Measurements from ENCODE around the gene PCED1A.
"Not testable (repeated sequence)": the region's sequence is repeated elsewhere in the genome, so short reads cannot be mapped to it uniquely, and the experiment has no call there.

Gene PCED1A

DNA sequence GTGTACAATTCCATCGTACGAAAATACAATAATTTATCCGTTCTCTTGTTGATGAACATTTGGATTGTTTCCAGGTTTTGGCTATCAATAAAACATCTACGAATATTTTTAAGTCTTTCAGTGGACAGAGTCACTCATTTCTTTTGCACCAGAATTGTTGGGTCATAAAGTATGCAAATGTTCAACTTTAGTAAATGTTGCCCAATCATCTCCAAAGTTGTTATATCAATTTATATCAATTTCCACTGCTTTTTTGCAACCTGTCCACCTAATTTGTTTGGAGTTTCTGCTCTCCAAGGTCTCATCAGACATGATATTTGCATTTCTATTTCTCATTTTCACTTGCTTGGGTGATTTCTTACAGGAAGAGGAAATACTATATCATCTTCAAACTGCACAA, 13.8 kb downstream of the PCED1A start:
- no peak for DNase-seq (ENCODE audit: low read depth)

DNA sequence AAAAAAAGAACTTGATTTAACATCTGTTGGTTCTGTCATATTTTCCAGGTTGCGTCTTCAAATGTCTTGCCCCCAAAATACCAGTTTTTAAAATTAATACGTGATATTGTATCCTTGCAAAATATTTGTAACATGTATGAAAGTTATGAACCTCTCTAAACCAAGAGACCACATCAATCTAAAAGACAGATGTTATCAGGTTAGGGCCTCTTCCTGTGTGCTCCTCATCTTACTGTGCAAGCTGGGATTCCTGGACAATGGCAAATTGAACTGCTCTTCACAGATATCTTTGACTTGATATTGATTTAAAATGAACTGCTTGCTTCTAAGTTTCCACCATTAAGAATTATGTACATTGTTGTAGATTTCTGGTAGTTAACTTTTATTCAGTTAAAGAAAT, 14.7 kb downstream of the PCED1A start:
- no peak for DNase-seq (ENCODE audit: low read depth)

DNA sequence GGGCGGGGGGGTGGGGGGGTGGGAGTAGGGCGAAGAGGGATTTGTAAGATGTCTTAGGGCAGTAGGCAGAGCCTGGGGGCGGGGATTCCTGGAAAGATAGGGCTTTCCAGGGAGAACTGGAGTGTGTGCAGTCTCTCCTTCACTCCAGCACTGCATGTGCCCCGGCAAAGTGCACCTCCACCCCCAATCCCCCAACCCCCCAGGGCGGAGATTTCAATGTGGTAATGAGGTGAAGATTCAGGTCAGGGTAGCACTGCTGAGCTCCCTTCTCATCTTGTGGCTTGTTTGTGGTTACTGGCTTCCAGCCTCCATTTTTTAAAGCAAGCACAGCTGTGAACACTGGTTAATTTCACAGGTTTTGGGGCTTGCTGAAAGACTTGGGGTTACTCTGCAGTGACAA, 18.4 kb downstream of the PCED1A start:
- no peak for DNase-seq (ENCODE audit: low read depth)

DNA sequence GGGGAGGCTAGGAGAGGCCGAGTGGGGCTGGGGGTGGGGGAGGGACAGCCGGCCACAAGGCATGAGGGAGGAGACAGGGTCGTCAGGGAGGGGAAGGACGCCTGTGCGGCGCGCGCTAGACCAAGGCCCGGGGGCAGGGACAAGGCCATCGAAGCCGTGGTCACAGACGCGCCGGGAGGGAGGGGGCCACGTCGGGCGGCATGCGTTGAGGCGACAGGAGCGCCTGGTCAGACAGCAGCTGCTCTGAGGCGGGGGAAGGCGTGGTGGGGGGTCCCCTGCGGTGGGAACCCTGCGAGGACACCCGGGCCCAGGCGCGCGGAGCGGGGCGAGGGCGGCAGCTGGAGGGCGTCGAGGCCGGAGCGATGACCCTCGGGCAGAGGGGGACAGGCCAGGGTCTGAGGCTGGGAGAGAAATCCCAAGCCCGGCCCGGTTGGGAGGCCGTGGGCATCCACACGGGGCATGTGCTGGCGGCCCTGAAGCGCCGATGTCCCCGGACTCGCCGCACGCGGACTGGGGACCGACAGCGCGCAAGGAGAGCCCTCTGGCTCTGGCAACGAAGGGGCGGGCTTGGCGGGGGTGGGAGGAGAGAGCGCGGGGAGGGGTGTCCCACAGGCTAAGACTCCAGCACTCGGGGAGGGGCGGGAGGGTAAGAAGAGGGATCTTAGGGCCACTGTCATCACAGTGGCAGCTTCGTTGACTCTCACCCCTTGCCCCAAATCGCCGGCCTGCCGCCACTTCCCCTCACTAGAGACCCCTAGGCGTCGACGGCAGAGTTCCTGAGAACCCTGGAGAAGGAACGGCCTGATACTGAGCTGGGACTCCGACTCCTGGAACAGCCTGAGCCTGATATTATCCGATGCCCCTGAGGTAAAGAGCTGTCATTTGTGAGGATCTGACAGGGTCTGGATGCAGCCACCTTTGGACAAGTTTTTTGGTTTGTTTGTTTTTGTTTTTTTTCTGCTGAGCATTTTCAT, 19.3 kb downstream of the PCED1A start:
- DNase-seq (ENCODE audit: low read depth), result no peak

DNA sequence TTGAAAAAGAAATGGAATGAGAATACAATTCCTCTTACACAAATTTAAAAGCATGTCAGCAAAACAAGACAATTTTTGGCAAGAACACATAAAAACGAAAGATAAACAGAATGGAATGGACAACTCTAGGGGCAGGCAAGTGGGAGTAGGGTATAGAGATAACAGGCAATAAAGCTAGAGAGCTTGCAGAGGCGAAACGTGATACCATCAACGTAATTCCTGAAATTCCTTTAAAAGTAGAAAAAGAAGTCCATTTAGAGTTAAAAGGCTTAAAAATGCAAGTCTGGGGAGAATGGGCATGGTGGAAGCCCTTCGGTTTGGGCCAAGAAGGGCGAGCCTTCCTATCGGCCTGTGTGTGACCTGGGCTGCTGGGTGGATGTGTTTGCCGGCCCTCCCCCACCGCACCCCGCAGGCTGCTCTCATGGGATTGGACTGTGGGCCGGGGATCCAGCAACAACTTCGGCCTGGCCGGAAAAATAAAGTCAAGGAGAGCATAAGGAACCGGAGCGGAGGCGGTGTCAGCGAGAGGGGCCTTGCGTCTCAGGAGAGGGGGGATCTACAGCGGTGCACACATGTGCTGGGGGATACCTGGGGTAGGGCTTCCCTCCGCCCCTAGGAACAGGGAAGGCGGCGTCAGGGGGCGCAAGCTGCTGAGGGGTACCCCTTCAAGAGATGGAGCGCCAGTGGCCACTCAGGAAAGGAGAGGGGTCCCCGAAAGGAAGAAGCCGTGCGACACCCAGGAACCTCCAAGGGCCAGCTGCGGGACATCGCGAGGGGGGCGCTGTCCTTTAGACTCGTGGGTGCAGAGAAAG, 20.2 kb downstream of the PCED1A start:
- no peak for DNase-seq (ENCODE audit: low read depth)

DNA sequence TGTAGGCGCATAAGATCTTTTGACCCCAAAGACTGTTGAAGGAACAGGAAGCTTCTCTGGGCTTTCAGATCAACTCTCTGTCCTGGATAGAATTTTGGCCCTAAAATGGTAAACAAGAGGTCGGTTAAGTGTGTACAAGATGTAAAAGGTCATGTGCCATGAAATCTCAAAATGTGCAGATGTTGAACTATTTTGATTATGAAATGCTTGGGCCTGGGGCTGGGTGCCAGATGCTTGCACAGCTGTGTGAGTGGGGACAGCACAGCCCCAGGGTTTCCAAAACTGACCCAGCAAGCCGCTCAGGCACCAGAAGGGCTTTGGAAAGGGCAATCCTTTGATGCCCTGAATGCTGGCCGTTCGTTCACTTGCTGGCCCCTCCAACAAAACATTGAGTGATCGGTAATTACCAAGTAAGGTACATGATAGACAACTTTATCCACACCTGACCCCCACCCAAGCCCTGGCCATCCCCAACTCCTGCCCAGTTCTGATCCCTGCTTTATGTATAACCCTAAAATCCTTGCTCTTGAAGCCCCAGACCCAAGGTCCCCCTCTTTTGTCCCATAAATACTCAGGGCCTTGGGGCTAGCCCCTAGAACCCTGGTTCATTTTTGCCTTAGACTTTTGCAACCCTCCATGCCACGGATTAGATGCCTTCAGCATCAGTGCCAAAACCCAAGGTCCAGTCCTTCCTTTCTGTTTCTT, 22.4 kb downstream of the PCED1A start:
- no peak for DNase-seq (ENCODE audit: low read depth)

DNA sequence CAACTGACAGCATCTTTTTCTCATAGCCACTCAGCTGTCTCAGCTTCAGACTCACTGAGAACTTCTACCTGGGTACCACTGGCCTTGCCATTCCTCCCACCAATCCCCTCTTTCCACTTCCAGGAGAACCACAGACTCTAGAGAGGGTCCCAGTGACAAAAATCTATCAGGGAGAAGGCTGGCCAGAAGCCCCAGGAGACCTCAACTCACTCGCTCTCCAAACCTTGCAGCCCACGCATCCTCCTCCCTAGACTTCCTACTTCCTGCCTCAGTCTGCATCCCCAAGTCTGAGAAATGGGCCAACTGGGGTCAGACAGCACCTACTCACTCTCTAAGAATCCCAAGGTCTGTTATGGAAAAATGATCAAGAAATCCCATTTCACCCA, 23.1 kb downstream of the PCED1A start:
- no peak for DNase-seq (ENCODE audit: low read depth)

DNA sequence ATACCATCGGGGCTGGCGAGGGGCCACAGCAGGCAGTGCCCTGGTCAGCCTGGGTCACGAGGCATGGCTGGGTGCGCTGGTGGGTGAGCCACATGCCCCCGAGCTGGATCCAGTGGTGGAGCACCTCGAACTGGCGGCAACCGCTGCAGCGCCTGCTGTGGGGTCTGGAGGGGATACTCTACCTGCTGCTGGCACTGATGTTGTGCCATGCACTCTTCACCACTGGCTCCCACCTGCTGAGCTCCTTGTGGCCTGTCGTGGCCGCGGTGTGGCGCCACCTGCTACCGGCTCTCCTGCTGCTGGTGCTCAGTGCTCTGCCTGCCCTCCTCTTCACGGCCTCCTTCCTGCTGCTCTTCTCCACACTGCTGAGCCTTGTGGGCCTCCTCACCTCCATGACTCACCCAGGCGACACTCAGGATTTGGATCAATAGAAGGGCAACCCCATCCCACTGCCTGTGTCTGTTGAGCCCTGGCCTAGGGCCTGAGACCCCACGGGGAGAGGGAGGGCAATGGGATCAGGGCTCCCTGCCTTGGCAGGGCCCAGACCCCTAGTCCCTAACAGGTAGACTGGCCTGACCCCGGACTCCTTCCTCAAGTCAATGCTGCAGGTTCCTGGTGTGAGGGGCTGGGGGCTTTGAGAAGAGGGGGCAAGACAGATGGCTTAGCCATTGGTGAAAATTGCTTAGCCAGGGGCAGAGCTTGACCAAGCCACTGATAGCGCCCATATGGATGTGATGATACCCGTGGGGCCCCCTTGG, 23.7 kb downstream of the PCED1A start:
- DNase-seq (ENCODE audit: low read depth), result no peak

DNA sequence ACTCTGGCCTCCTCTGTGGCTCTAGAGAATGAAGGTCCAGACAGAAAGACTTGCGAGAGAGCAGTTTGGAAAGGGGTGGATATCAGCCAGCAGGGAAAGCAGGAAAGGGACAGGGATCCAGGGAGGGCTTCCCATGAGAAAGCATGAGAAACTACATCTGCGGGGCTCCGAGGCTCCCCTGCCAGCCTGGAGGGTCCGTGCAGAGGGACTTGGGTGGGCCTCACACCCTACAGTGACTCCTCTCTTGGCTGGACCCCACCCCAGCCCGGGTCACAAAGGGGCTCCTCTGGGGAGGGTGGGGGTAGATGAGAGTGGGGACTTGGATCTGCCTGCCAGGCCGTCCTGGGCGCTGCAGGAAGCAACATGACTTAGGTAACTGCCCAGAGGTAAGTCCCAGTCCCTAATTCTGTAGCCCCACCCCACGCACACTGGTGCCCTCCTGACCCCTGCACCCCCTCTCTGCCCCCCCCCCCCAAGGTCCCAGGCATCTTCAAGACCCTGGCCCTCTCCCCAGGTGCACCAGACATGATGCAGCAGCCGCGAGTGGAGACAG, 24.3 kb downstream of the PCED1A start, which contains the start of gene TMEM239:
Gene TMEM239 (plus strand): TSS at position 335 of the 553 bp plus-strand sequence. CDS start 191 bp downstream, at position 526.
- no peak for DNase-seq (ENCODE audit: low read depth)

DNA sequence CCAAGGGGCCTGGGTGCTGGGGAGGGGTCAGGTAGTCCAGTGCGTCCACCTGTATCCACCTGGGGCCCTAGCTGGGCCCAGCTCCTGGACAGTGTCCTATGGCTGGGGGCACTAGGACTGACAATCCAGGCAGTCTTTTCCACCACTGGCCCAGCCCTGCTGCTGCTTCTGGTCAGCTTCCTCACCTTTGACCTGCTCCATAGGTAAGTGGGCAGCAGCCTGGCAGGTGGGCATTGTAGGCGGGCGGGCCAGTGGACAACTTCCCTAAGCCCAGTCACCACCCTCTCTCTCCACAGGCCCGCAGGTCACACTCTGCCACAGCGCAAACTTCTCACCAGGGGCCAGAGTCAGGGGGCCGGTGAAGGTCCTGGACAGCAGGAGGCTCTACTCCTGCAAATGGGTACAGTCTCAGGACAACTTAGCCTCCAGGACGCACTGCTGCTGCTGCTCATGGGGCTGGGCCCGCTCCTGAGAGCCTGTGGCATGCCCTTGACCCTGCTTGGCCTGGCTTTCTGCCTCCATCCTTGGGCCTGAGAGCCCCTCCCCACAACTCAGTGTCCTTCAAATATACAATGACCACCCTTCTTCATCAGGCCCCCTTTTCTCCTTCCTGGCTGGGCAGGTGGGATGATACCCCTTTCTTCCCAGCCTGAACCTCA, 25.1 kb downstream of the PCED1A start:
- DNase-seq (ENCODE audit: low read depth), result no peak

DNA sequence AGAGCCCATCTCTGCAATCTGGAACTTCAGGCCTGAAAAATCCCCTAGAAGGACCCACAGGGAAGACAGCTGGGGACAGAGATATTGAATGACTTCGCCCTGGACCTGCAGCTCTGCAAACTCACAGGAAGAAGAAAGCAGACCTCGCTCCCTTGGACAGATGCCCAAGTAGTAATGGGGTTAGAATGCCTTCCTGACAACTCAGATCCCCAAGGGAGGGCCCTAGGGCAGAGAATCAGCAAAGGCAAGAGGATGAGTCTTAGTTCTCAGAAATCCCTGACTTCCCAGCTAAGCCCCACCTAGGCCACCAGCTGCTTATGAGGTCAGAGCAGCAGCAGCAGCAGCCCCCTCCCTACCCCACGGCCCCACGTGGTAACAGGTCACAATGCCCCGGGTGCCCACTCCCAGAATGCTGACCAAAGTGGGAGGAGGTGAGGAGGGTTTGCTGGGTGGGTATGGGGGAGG, 25.8 kb downstream of the PCED1A start, which contains the start of gene C20orf141:
Gene C20orf141 (plus strand): TSS at position 401 of the 465 bp plus-strand sequence. CDS start 198 bp downstream, outside the sequence.
- DNase-seq (ENCODE audit: low read depth), result no peak

DNA sequence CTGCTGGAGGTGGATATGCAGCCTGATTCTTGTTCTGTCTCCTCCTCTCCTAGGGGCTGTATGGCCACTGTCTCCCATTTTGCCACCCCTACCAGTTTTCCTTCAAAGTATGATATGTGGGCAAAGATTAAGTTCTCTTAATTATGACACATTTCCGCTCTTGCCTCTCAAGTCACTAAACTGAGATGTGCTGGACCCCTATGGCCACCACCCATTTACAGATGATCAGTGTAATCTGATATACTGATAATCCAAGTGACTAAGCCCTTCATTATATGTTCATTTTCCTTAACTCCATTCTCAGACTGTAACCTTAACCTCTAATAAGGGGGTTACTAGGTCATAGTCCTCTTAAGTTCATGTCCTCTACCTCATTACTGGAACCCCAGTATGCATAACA, 26.4 kb downstream of the PCED1A start:
- DNase-seq (ENCODE audit: low read depth), result no peak

DNA sequence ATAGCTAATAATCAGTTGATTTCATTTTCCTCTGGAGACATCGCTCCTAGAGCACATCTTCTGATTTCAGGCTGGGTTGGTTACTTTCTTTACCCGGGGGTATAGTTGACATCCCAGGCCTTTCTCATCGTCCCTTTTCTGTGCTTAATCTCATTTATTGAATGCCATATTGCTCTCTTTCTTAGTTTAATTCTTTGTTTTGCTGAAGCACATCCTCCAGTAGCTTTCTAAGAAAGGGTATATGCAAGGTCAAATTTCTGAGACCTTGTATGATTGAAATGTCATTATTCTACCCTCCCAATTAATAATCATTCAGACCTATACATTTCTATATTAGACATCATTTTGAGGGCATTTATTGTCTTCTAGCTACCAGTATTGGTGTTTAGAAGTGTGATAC, 28.3 kb downstream of the PCED1A start:
- DNase-seq (ENCODE audit: low read depth), result no peak

DNA sequence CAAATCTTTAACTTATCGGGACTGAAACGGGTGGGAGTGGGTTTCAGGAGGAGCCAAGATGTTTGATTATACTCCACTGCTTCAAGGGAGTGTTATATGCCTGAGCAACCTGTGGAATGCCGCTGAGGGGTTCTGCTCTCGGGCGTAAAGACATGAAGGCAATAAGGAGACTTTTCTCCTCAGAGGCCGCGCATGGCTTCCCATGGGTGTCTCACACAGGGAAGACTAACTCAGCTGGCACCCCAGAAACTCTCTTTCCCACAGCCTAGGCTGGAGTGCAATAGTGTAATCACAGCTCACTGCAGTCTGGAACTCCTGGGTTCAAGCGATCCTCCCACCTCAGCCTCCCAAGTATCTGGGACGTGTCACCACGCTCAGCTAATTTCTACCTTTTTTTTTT, 30.8 kb downstream of the PCED1A start:
- DNase-seq (ENCODE audit: low read depth), result no peak

DNA sequence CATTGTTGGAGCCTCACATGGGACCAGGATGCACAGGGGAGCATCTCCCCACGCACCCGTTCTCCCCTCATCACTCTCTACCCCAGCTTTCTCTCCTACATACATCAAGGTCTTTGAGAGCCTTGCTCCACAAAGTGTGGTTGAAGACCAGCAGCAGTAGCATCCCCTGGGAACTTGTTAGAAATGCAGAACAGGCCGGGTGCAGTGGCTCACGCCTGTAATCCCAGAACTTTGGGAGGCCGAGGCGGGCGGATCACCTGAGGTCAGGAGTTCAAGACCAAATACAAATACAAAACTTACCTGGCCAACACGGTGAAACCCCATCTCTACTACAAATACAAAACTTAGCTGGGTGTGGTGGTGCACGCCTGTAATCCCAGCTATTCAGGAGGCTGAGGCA, 32.5 kb downstream of the PCED1A start:
- not testable (repeated sequence) for DNase-seq (ENCODE audit: low read depth)

DNA sequence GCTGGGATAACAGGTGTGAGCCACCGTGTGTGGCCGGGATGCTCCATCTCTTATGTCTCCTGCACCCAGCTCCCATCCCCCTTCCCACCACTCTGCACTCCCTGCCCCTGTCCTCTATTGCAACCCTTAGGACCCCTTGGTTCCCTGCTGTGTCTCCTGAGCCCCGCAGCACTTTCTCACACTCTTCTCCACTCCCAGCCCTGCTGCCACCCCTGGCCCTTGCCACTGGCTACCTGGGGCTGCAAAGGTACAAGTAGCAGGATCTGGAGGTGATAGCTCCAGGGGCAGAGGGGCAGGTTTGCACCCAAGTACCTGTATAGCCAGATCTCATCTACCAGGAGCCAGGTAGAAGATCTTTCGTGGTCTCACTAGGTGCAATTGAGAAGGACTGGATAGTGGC, 33.4 kb downstream of the PCED1A start:
- DNase-seq (ENCODE audit: low read depth), result no peak

DNA sequence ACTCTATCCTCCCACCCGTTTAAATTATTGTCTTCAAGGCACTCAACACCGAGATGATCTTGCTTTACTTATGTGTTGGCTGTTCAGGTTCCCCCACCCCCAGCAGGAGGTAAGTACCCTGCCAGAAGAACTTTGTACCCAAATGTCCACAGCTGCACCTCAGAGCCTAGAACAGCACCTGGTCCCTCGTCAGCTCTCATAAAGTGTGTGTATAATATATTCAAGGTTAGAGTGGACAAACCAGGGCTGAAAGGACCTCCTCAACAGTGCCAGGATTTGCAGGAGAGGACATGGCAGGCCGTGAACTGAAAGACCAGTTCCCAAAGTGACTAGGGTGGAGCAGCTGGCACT, 34.1 kb downstream of the PCED1A start:
- no peak for DNase-seq (ENCODE audit: low read depth)

DNA sequence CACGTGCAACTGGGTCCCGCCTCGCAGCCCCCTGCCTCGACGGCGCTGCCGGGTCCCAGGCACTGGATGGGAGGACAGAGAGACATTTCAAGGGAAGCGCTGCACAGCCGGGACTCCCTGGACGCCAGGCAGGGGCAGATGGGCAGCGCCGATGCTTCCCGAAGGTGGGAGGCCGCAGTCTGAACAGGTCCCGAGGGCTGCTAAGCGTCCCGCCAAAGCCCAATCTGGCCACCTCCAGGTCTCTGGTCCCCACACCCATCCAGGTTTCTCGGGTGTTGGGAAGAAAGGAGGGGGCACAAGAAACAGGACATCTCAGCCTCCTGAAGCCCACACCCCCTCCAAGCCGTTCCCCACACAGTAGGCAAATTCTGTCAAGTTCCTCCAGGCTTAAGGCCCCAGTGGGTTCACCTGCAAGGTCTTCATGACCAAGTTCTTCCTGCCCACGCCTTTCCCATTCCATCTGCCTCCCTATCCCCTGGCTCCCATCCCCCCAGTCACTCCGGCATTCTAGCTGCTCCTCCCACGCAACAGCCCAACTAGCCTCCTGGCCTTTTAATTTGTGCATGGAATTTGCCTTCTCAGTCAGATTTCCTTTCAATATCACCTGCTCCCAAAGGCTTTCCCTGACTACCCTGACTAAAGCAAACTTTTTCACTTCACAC, 34.6 kb downstream of the PCED1A start:
- DNase-seq (ENCODE audit: low read depth), result no peak

DNA sequence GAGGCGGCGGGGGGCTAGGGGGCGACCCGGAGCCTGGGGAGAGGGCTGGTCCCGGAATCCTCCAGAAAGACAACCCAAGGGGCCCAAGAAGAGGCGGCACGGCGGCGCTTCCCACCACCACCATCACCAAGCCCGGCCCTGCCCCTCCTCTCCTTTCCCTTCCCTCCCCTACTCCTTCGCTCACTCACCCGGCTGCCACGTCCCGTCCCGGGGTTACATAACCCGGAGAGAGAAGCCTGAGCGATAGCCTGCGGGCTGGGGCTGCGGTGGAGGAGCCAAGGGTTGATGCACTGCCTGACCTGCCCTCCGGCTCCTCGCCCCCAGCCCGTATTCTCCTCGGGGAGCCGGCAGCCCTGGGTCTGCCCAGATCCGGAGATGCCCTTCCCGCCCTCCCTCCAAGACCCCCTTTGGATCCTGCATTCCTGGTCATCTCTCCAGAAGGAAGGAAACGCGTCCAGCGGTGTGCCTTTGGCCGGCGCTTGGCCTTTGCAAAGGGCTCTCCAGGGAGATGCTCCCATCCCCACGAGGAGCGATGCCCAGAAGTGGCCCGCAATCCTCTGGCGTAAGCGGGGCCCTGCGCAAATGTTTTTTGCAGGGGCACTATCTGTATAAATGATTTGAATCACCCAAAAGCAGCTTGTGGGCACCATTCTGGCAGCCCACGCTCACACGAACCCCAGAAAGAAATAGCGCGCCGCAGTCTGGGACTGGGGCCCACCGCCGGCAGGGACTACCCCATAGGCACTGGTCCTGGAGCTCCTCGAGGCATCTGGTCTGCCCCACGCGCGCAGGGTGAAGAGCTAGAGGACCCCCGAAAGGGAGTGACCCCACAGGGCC, 35.4 kb downstream of the PCED1A start:
- DNase-seq (ENCODE audit: low read depth), result no peak

Data from stimulated activated CD8-positive, alpha-beta memory T cell treated with anti-CD3 and anti-CD28 coated beads, Interleukin-7, amount 100 ng/mL, for 24 hours (primary cell).